Neural progenitor cell (in vitro differentiated cells): ENCODE measurements around the gene SFI1. TPM values are rescaled to one million over a fixed set of nuclear protein-coding genes. Genes with fewer than 3 reads are reported as not detected.

ENCODE experiments used
- DNase-seq: peaks from one replicate; pipeline ENCODE4 v3.0.0-alpha.2; 2016; ENCODE audit warnings: low spot score
- H2AFZ ChIP-seq: fragments of 200-600 bp; sonication (generic); replicated peaks from 2 replicates; pipeline ENCODE4 v1.6.1; 2016; ENCODE audit warnings: antibody characterized with exemption
- H3F3A ChIP-seq: fragments of 200-600 bp; sonication (generic); 2 replicates; pipeline ENCODE4 v1.6.1; 2016; ENCODE audit warnings: antibody characterized with exemption, low read depth
- H3K27ac ChIP-seq: fragments of 200-600 bp; sonication (generic); 2 replicates; pipeline ENCODE4 v1.5.1; 2016; ENCODE audit warnings: mild to moderate bottlenecking
- H3K27me3 ChIP-seq: fragments of 200-600 bp; sonication (generic); 2 replicates; pipeline ENCODE4 v1.6.1; 2016; ENCODE audit warnings: mild to moderate bottlenecking, moderate library complexity
- H3K36me3 ChIP-seq: fragments of 200-600 bp; sonication (generic); 2 replicates; pipeline ENCODE4 v1.5.1; 2016
- H3K4me1 ChIP-seq: fragments of 200-600 bp; sonication (generic); 2 replicates; pipeline ENCODE4 v1.6.1; 2016; ENCODE audit warnings: mixed run types
- H3K4me2 ChIP-seq: fragments of 200-600 bp; sonication (generic); 2 replicates; pipeline ENCODE4 v1.6.1; 2016
- H3K4me3 ChIP-seq: fragments of 200-600 bp; sonication (generic); 2 replicates; pipeline ENCODE4 v1.5.1; 2016
- H3K79me2 ChIP-seq: fragments of 200-600 bp; sonication (generic); 2 replicates; pipeline ENCODE4 v1.6.1; 2016; ENCODE audit warnings: low read depth
- H3K9ac ChIP-seq: fragments of 200-600 bp; sonication (generic); 2 replicates; pipeline ENCODE4 v1.6.1; 2016
- H3K9me3 ChIP-seq: fragments of 200-600 bp; sonication (generic); 2 replicates; pipeline ENCODE4 v1.5.1; 2016; ENCODE audit warnings: low read depth
- H4K20me1 ChIP-seq: fragments of 200-600 bp; sonication (generic); 2 replicates; pipeline ENCODE4 v1.6.1; 2016; ENCODE audit warnings: low read depth
- H3K27ac Mint-ChIP-seq: 3 replicates; pipeline ENCODE4 v1.8.0; 2021; ENCODE audit warnings: mixed read lengths
- H3K27me3 Mint-ChIP-seq: 2 replicates; pipeline ENCODE4 v1.8.0; 2022; ENCODE audit warnings: low read depth, mild to moderate bottlenecking, inconsistent platforms, moderate library complexity, mixed read lengths; ENCODE audit not compliant: insufficient read depth
- H3K36me3 Mint-ChIP-seq: 3 replicates; pipeline ENCODE4 v1.8.0; 2021; ENCODE audit warnings: mixed read lengths
- H3K4me1 Mint-ChIP-seq: 3 replicates; pipeline ENCODE4 v1.8.0; 2021; ENCODE audit warnings: mixed read lengths
- H3K4me3 Mint-ChIP-seq: 3 replicates; pipeline ENCODE4 v1.8.0; 2021; ENCODE audit warnings: mild to moderate bottlenecking, moderate library complexity, mixed read lengths
- H3K9me3 Mint-ChIP-seq: 3 replicates; pipeline ENCODE4 v1.8.0; 2020; ENCODE audit warnings: mixed read lengths
- CTCF ChIP-seq: fragments of 200-600 bp; sonication (generic); IDR thresholded peaks from 2 replicates; pipeline ENCODE4 v1.5.1; 2017; ENCODE audit warnings: antibody characterized with exemption, mild to moderate bottlenecking
- EZH2 ChIP-seq: fragments of 200-600 bp; sonication (generic); IDR thresholded peaks from 2 replicates; pipeline ENCODE4 v1.6.1; 2017; ENCODE audit warnings: antibody characterized with exemption, mild to moderate bottlenecking, moderate library complexity
- EZH2phosphoT487 ChIP-seq: fragments of 200-600 bp; sonication (generic); IDR thresholded peaks from 2 replicates; pipeline ENCODE4 v1.6.1; 2017; ENCODE audit warnings: antibody characterized with exemption
- total RNA-seq: library from RNA; depleted of rRNA; stranded (reverse); fragments of >200 nt; gene quantifications from 2 replicates; pipeline ENCODE4 v1.2.3, GENCODE V29; 2015; ENCODE audit warnings: low replicate concordance

The SFI1 gene
- total RNA-seq, 1 donor from 2014 or later, result 25.0 TPM

- H3K9ac ChIP-seq, result no peak overlapping the region
- DNase-seq, result no peak
- no peaks in the 10 kb centered on the region for H3K4me1 ChIP-seq
- no peak overlapping the region for H2AFZ ChIP-seq
- no peaks in the 10 kb centered on the region for H3K27me3 ChIP-seq
- H3K9me3 ChIP-seq, result no peaks in the 10 kb centered on the region
- H4K20me1 ChIP-seq, result no peaks in the 10 kb centered on the region
- TF ChIP-seq EZH2 (no peak), EZH2phosphoT487 (no peak), CTCF (no peak)
- H3K36me3 ChIP-seq, result no peaks in the 10 kb centered on the region
- H3K79me2 ChIP-seq, result no peaks in the 10 kb centered on the region
- Mint-ChIP-seq H3K9me3 (no peaks in the 10 kb centered on the region), H3K27me3 (peaks cover 2% of the 10 kb centered on the region), H3K36me3 (peaks cover 6% of the 10 kb centered on the region), H3K4me1 (peaks cover 5% of the 10 kb centered on the region), H3K27ac (no peak overlapping the region), H3K4me3 (no peak overlapping the region)
- no peak overlapping the region for H3K4me2 ChIP-seq
- no peak overlapping the region for H3K4me3 ChIP-seq
- H3K27ac ChIP-seq, result no peak overlapping the region
- no peaks in the 10 kb centered on the region for H3F3A ChIP-seq
Observed at GRCh38 chr22:31603574-31603973, 107.2 kb downstream of the SFI1 start.

GRCh38 chr22:31604137-31604705 lies 107.9 kb downstream of the SFI1 start:
- H3K27ac ChIP-seq, result no peak overlapping the region
- H3K27me3 ChIP-seq, result no peaks in the 10 kb centered on the region
- Mint-ChIP-seq H3K27ac (peak overlapping the region; percentile 31), H3K9me3 (no peaks in the 10 kb centered on the region), H3K27me3 (peaks cover 2% of the 10 kb centered on the region), H3K4me1 (peaks cover 5% of the 10 kb centered on the region), H3K4me3 (no peak overlapping the region), H3K36me3 (peaks cover 6% of the 10 kb centered on the region)
- no peak overlapping the region for H3K4me3 ChIP-seq
- no peaks in the 10 kb centered on the region for H3K4me1 ChIP-seq
- H3K4me2 ChIP-seq, result no peak overlapping the region
- no peaks in the 10 kb centered on the region for H3K9me3 ChIP-seq
- H3K9ac ChIP-seq, result no peak overlapping the region
- H3K79me2 ChIP-seq, result no peaks in the 10 kb centered on the region
- no peak overlapping the region for H2AFZ ChIP-seq
- H3K36me3 ChIP-seq, result no peaks in the 10 kb centered on the region
- H3F3A ChIP-seq, result no peaks in the 10 kb centered on the region
- TF ChIP-seq EZH2, result no peak
- no peak for TF ChIP-seq CTCF
- TF ChIP-seq EZH2phosphoT487, result no peak
- no peaks in the 10 kb centered on the region for H4K20me1 ChIP-seq
- no peak for DNase-seq

GRCh38 chr22:31604746-31605705 lies 108.7 kb downstream of the SFI1 start:
- peaks cover 6% of the 10 kb centered on the region for H3K36me3 Mint-ChIP-seq
- TF ChIP-seq CTCF (no peak), EZH2 (no peak), EZH2phosphoT487 (no peak)
- Histone ChIP-seq H3K79me2 (no peaks in the 10 kb centered on the region), H3K4me3 (no peak overlapping the region), H2AFZ (no peak overlapping the region), H3K4me1 (no peaks in the 10 kb centered on the region), H3F3A (no peaks in the 10 kb centered on the region), H4K20me1 (no peaks in the 10 kb centered on the region), H3K9ac (no peak overlapping the region), H3K27ac (no peak overlapping the region), H3K36me3 (no peaks in the 10 kb centered on the region), H3K27me3 (no peaks in the 10 kb centered on the region), H3K4me2 (no peak overlapping the region), H3K9me3 (no peaks in the 10 kb centered on the region)
- no peaks in the 10 kb centered on the region for H3K9me3 Mint-ChIP-seq
- peaks cover 2% of the 10 kb centered on the region for H3K27me3 Mint-ChIP-seq
- no peak for DNase-seq
- peak overlapping the region; percentile 8 for H3K4me3 Mint-ChIP-seq
- H3K27ac Mint-ChIP-seq, result peak overlapping the region; percentile 88
- H3K4me1 Mint-ChIP-seq, result peaks cover 5% of the 10 kb centered on the region
